Vagina (tissue), 2 donors: Measurements from ENCODE around the gene CHST12.
A peak's percentile ranks its signal among the peaks of the same experiment; 100 is the strongest.

ENCODE experiments used
- POLR2A ChIP-seq, 2 donors: fragments of 450-650 bp; IDR thresholded peaks; one replicate each; pipeline ENCODE4 v1.6.1; 2017; ENCODE audit warnings: antibody characterized with exemption in 2 of 2, mild to moderate bottlenecking in 2 of 2, moderate library complexity in 2 of 2
- POLR2AphosphoS5 ChIP-seq, 2 donors: sonication (generic); formaldehyde crosslinking; IDR thresholded peaks; one replicate each; pipeline ENCODE4 v1.9.0; 2017; ENCODE audit warnings: antibody characterized with exemption in 2 of 2, mild to moderate bottlenecking in 2 of 2, low read depth in 1 of 2; ENCODE audit not compliant: insufficient read depth in 1 of 2
- TF ChIP-seq, protein P1 (sequence below), 3 experiments: fragments of 450-650 bp in 2 of 3; fragments of 200-600 bp in 1 of 3; sonication (generic) in 1 of 3; IDR thresholded peaks; one replicate each; pipeline ENCODE4 v1.5.1; 2017 to 2019; ENCODE audit warnings: antibody characterized with exemption in 3 of 3, mild to moderate bottlenecking in 2 of 3, moderate library complexity in 2 of 3

DNA sequence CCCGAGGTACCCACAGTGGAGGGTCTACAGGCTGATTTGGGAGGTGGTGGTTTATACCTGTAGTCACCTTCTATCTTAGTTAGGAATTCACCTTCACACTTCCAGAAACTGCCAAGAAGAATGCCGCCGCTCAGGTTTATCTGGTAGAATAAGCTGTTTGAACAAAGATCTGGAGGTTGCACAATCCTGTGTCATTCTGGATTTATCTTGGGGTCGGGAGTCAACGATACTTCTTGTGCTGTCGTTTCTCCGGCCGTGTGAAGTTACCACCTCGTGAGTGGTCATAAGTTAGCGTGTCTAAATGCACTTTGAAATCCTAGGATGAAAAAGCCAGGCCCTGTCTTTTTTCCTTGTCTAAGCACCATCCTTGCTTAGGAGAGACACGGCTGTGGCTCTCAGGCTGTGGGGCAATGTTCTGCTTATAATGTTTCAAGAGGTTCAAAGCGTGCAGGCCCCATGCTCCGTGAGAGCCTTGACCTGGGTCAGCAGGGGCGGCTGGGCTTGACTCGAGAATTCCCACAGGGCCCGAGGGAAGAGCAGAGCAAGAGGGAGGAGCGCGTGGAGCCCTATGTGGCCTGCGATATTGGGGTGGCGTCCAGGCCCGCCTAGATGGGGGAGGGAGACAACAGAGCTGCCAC is 37.3 kb downstream of the CHST12 start:
- no peak for TF ChIP-seq POLR2A (IDR thresholded peaks at IDR 0.05)
- TF ChIP-seq, protein P1, sequence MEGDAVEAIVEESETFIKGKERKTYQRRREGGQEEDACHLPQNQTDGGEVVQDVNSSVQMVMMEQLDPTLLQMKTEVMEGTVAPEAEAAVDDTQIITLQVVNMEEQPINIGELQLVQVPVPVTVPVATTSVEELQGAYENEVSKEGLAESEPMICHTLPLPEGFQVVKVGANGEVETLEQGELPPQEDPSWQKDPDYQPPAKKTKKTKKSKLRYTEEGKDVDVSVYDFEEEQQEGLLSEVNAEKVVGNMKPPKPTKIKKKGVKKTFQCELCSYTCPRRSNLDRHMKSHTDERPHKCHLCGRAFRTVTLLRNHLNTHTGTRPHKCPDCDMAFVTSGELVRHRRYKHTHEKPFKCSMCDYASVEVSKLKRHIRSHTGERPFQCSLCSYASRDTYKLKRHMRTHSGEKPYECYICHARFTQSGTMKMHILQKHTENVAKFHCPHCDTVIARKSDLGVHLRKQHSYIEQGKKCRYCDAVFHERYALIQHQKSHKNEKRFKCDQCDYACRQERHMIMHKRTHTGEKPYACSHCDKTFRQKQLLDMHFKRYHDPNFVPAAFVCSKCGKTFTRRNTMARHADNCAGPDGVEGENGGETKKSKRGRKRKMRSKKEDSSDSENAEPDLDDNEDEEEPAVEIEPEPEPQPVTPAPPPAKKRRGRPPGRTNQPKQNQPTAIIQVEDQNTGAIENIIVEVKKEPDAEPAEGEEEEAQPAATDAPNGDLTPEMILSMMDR (IDR thresholded peaks at IDR 0.05), result no peak
- TF ChIP-seq POLR2AphosphoS5 (IDR thresholded peaks at IDR 0.05; ENCODE audit: insufficient read depth in 1 of 2, low read depth in 1 of 2), result peak in 1 of 2 donors; percentile 70
